AG09319 (cell line): ENCODE data around the gene SORBS2.

Experiments
- DNase-seq: peaks from one replicate; pipeline ENCODE4 v3.0.0-alpha.2; 2010; ENCODE audit warnings: low read depth; ENCODE audit errors: extremely low read depth
- TF ChIP-seq, protein P1 (sequence below): IDR thresholded peaks from 2 replicates; pipeline ENCODE4 v1.5.1; 2011; ENCODE audit warnings: low read depth, mild to moderate bottlenecking, inconsistent platforms, low read length, moderate library complexity

The SORBS2 gene

DNA sequence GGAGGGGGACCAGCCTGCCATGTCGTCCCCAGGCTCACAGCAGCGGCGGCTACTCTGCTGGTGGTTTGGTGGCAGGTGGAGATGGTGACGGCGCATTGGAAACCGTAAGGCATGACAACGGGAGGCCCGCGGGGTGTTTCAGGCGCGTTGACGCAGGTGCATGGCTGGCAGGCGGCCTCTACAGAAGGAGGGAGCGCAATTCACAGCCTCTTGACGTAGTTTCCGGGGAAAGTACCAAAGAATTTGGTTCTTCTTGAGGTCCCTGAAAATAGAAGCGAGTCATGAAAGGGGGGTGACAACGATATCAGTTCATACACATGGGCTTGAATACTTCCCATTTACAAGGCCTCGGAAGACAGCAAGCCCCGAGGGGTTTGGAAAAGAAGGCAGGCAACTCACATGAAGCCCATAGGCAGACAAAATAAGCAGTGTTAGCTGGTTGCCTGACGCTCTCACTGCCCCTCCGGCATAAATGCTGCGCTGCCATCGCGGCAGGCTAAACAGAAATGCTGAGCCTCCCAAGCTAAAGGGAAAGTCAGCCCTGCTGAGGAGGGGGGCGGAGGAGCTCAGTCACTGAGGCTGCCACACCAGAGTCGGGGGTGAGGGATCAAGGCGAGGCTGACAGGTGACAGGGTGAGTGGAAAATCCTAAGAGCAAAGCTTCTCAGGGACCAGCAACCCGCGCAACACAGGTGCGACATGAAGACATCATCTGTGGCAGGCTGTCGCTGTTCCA, 224.4 kb downstream of the SORBS2 start:
- TF ChIP-seq, protein P1, sequence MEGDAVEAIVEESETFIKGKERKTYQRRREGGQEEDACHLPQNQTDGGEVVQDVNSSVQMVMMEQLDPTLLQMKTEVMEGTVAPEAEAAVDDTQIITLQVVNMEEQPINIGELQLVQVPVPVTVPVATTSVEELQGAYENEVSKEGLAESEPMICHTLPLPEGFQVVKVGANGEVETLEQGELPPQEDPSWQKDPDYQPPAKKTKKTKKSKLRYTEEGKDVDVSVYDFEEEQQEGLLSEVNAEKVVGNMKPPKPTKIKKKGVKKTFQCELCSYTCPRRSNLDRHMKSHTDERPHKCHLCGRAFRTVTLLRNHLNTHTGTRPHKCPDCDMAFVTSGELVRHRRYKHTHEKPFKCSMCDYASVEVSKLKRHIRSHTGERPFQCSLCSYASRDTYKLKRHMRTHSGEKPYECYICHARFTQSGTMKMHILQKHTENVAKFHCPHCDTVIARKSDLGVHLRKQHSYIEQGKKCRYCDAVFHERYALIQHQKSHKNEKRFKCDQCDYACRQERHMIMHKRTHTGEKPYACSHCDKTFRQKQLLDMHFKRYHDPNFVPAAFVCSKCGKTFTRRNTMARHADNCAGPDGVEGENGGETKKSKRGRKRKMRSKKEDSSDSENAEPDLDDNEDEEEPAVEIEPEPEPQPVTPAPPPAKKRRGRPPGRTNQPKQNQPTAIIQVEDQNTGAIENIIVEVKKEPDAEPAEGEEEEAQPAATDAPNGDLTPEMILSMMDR: no peak
- no peak for DNase-seq

DNA sequence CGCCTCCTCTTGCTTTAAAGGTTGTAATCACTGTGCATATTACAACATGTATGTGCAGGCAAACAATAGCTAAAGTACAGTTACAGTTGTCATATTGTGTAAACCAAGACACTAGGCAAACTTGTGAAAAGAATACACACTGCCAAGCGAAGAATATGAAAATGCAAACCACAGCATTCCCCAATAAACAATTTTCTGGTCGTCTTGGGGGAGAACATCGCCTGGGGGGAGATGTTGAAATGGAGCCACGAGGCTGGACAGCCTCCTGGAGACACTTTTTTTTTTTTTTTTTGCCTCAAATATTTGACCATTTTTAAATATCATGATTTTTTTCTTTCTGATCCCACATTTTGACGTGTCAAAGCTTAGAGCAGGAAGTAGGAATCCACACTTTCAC, 225.0 kb downstream of the SORBS2 start:
- DNase-seq: no peak

DNA sequence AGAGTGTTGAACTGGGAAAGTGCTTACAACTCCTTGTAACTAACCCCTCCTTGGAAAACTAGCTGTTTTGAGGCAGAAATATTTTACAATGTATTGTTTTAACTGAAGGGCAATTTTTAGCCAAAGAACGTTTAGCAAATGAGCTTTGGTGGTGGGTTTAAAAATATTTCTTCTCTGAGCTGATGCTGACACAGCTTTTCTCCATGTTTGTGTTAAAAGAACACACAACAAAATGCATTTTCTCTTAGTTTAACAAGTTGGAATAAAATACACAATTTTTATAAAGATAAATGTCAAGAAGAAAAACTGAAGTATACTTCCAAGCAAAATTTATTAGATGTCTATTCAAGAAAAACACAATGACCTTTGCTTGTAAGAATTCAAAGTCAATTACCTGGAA, 226.8 kb downstream of the SORBS2 start:
- no peak for DNase-seq

More for the DNA sequence above, 225.0 kb downstream of the SORBS2 start:
- TF ChIP-seq, protein P1: no peak

DNA sequence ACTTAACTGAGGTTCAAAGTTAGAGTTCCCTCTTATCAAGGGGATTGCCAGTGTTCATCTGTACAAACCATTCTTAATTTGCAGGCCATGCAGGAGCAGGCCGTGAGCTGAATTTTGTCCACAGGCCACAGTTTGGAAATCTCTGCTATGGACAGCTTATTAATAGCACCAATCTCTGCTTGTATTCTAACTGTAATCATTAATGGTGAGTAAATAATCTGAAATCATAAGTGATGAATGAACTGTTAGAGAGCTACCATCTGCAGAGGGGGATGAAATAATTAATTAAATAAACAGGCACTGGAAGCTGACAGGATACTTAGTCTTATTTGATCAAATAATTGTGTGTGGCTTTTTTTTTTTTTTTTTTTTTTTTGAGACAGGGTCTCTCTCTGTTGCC, 228.2 kb downstream of the SORBS2 start:
- TF ChIP-seq, protein P1: no peak
- DNase-seq: no peak

More for the DNA sequence above, 226.8 kb downstream of the SORBS2 start:
- TF ChIP-seq, protein P1: no peak

DNA sequence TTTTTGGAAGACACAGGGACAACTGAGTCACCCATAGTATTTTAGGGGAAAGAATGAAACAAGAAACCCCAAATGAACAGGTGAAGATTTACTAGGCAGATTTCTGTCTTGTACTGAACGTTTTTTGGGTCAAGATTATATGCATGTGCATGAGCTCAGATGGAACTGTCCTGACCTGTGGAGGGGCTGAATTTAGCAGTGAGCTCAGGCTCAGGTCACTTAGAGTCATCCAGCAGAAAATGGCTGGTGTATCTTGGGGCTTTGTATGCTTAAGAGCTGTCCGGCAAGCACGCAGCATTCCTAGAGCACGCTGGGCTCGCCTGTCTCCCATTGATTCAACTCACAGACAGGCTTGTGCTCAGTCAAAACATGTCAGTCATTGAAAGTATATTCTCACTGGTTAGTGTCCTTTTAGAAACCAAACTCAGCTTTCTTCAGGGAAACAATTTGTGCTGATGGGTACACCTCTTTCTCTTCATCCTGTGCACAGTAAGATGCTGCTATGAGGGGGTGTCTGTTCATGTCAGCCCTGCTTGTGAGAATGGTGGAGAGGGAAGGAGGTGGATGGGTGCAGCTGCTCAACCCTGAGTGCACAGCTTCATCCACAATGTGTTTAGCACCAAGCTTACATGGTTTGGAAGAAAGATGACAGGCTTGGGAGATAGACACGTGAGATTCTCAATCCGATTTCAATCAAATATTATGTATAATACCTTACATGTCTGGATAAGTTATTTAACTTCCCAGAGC, 229.2 kb downstream of the SORBS2 start:
- TF ChIP-seq, protein P1: no peak
- no peak for DNase-seq

DNA sequence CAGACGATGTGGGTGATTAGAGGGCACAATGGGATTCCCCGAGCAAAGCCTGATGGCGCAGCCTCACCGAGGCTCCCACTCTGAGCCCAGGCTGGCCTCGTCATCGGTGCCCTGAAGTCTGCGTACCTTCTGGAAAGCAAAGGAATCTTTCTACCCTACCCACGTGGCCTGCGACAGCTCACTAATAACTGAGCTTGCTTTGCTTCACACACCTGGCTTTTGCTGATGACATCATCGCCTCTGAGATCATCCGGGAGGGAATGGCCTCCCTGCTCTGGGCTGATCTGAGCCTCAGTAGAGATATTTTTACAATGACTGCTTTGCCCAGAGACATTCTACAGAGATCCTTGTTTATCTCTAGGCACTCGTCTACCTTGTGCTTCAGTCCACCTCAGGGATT, 231.3 kb downstream of the SORBS2 start:
- TF ChIP-seq, protein P1: no peak
- no peak for DNase-seq

DNA sequence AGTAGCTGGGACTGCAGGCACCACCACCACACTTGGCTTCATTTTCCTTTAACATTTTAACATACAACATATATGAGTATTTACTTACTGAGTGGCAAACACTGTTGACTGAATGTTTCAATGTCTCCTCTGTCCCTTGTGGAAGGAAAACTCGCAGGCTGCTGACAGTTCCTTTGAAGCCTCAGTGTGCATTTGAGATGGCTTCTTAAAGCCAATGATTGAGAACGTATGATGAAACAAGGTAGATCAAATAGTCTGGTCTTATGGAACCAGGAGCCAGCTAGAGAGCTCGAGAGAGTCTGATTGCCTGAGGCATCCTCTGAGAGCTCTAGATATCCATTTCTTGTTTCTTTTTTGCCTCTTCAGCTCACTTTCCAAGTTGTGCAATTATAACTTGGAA, 233.7 kb downstream of the SORBS2 start:
- DNase-seq: no peak
- TF ChIP-seq, protein P1: no peak
